Colon (tissue), 2 donors: ENCODE measurements around the gene NRG4.
"Not testable (repeated sequence)": the region's sequence is repeated elsewhere in the genome, so short reads cannot be mapped to it uniquely, and the experiment has no call there.

Experiments
- FAIRE-seq: peaks from 2 replicates; lab custom pipeline; 2012; peaks lifted over from hg19 to GRCh38; lab: Jason Lieb, UNC
- donor health status: control.
- donor health status: control.

The NRG4 gene

GRCh38 chr15:75925440-75925839 lies 86.8 kb downstream of the NRG4 start:
- FAIRE-seq = no peak

GRCh38 chr15:75924576-75924975 lies 87.6 kb downstream of the NRG4 start:
- no peak for FAIRE-seq

- no peak for FAIRE-seq
Observed at GRCh38 chr15:75923756-75924155, 88.5 kb downstream of the NRG4 start.

GRCh38 chr15:75921732-75922703 lies 90.2 kb downstream of the NRG4 start:
- FAIRE-seq = no peak

- no peak for FAIRE-seq
Observed at GRCh38 chr15:75920079-75920478, 92.1 kb downstream of the NRG4 start.

GRCh38 chr15:75918135-75918534 lies 94.1 kb downstream of the NRG4 start:
- FAIRE-seq = no peak

- FAIRE-seq = no peak
Observed at GRCh38 chr15:75916978-75917377, 95.2 kb downstream of the NRG4 start.

GRCh38 chr15:75910355-75910754 lies 101.9 kb downstream of the NRG4 start:
- not testable (repeated sequence) for FAIRE-seq

GRCh38 chr15:75905231-75905630 lies 107.0 kb downstream of the NRG4 start:
- FAIRE-seq = no peak

GRCh38 chr15:75903331-75904239 lies 108.6 kb downstream of the NRG4 start, which contains the start of gene FBXO22:
Gene FBXO22 (plus strand): TSS chr15:75903878. CDS start chr15:75903964, 86 bp downstream.
- FAIRE-seq = no peak

- no peak for FAIRE-seq
Observed at GRCh38 chr15:75902129-75902557, 110.1 kb downstream of the NRG4 start.

- FAIRE-seq = no peak
Observed at GRCh38 chr15:75900577-75900976, 111.6 kb downstream of the NRG4 start.

- FAIRE-seq = no peak
Observed at GRCh38 chr15:75895731-75896130, 116.5 kb downstream of the NRG4 start.

GRCh38 chr15:75891895-75892294 lies 120.3 kb downstream of the NRG4 start:
- FAIRE-seq = no peak
